Adipocyte (in vitro differentiated cells): ENCODE measurements around the gene HNRNPUL2.
A peak's percentile ranks its signal among the peaks of the same experiment; 100 is the strongest.

Experiments used
- DNase-seq: peaks from one replicate; pipeline ENCODE4 v3.0.0-alpha.2; 2015; ENCODE audit warnings: low read depth
- H3K27me3 ChIP-seq: replicated peaks from 2 replicates; pipeline ENCODE4 v1.7.0; 2013; ENCODE audit warnings: mild to moderate bottlenecking, low read length, moderate library complexity; ENCODE audit not compliant: control insufficient read depth, insufficient read depth
- H3K36me3 ChIP-seq: 2 replicates; pipeline ENCODE4 v1.7.0; 2013; ENCODE audit warnings: low read length, mild to moderate bottlenecking, moderate library complexity; ENCODE audit not compliant: control insufficient read depth, insufficient read depth, severe bottlenecking
- H3K4me1 ChIP-seq: 2 replicates; pipeline ENCODE4 v1.7.0; 2013; ENCODE audit warnings: mild to moderate bottlenecking, low read length, moderate library complexity; ENCODE audit not compliant: control insufficient read depth, insufficient read depth
- H3K4me3 ChIP-seq: 2 replicates; pipeline ENCODE4 v1.7.0; 2013; ENCODE audit warnings: mild to moderate bottlenecking, low read length, moderate library complexity
- H3K9ac ChIP-seq: 2 replicates; pipeline ENCODE4 v1.7.0; 2013; ENCODE audit warnings: mild to moderate bottlenecking, low read length, moderate library complexity
- H3K9me3 ChIP-seq: 2 replicates; pipeline ENCODE4 v1.7.0; 2013; ENCODE audit warnings: mild to moderate bottlenecking, low read length, moderate library complexity; ENCODE audit not compliant: control insufficient read depth

The HNRNPUL2 gene

GRCh38 chr11:62665599-62666258 lies 61.5 kb downstream of the HNRNPUL2 start:
- Histone ChIP-seq H3K36me3 (peaks cover 42% of the 10 kb centered on the region), H3K4me1 (peaks cover 27% of the 10 kb centered on the region), H3K4me3 (peak overlapping the region; percentile 98), H3K9me3 (no peaks in the 10 kb centered on the region), H3K27me3 (no peaks in the 10 kb centered on the region), H3K9ac (peak overlapping the region; percentile 94)
- peak; percentile 77 for DNase-seq

GRCh38 chr11:62665075-62665598 lies 62.1 kb downstream of the HNRNPUL2 start, which contains the start of the genes C11orf98 and CSKMT:
TSS of gene C11orf98 (minus strand) at chr11:62665210. CDS start at chr11:62665169, 41 bp downstream.
TSS of gene CSKMT (plus strand) at chr11:62665312. CDS start at chr11:62665880, 568 bp downstream.
- H3K27me3 ChIP-seq, result no peaks in the 10 kb centered on the region
- no peaks in the 10 kb centered on the region for H3K9me3 ChIP-seq
- peak; percentile 97 for DNase-seq
- H3K4me3 ChIP-seq, result peak within 1 kb of the TSS; percentile 98
- H3K36me3 ChIP-seq, result peaks cover 42% of the 10 kb centered on the region
- peak within 1 kb of the TSS; percentile 94 for H3K9ac ChIP-seq
- H3K4me1 ChIP-seq, result peaks cover 24% of the 10 kb centered on the region

- Histone ChIP-seq H3K4me3 (peak overlapping the region; percentile 98), H3K27me3 (no peaks in the 10 kb centered on the region), H3K4me1 (peaks cover 21% of the 10 kb centered on the region), H3K36me3 (peaks cover 42% of the 10 kb centered on the region), H3K9ac (peak overlapping the region; percentile 94), H3K9me3 (no peaks in the 10 kb centered on the region)
- DNase-seq, result no peak
These were observed 62.7 kb downstream of the HNRNPUL2 start for GRCh38 chr11:62664405-62665074.
